Esophagus (tissue), 2 donors: ENCODE results near the gene DAZAP2. TPM values are rescaled to one million over a fixed set of nuclear protein-coding genes. Genes with fewer than 3 reads are reported as not detected.
"Not testable (repeated sequence)": the region's sequence is repeated elsewhere in the genome, so short reads cannot be mapped to it uniquely, and the experiment has no call there.

Experiments
- H3K27ac ChIP-seq, 2 donors: one replicate each; pipeline ENCODE4 v1.5.1; 2013; ENCODE audit warnings: low read depth in 2 of 2, mild to moderate bottlenecking in 2 of 2, inconsistent platforms in 1 of 2, low read length in 1 of 2, moderate library complexity in 1 of 2
- H3K27me3 ChIP-seq, 2 donors: one replicate each; pipeline ENCODE4 v1.6.1; 2013; ENCODE audit warnings: low read length in 2 of 2, control low read depth in 1 of 2, mild to moderate bottlenecking in 1 of 2; ENCODE audit not compliant: insufficient read depth in 2 of 2, control insufficient read depth in 1 of 2
- H3K36me3 ChIP-seq, 2 donors: one replicate each; pipeline ENCODE4 v1.6.1; 2013; ENCODE audit warnings: low read length in 1 of 2; ENCODE audit not compliant: control insufficient read depth in 2 of 2, insufficient read depth in 2 of 2
- H3K4me1 ChIP-seq, 2 donors: one replicate each; pipeline ENCODE4 v1.6.1; 2013; ENCODE audit warnings: low read length in 1 of 2; ENCODE audit not compliant: control insufficient read depth in 2 of 2, insufficient read depth in 2 of 2
- H3K4me3 ChIP-seq, 2 donors: one replicate each; pipeline ENCODE4 v1.5.1; 2013; ENCODE audit warnings: low read length in 2 of 2, mild to moderate bottlenecking in 2 of 2, low read depth in 1 of 2, moderate library complexity in 1 of 2
- H3K9me3 ChIP-seq, 2 donors: one replicate each; pipeline ENCODE4 v1.6.1; 2013; ENCODE audit warnings: mild to moderate bottlenecking in 2 of 2, low read depth in 1 of 2, low read length in 1 of 2, moderate library complexity in 1 of 2; ENCODE audit not compliant: control insufficient read depth in 2 of 2, insufficient read depth in 1 of 2
- WGBS, 2 donors: extraction: QIAGEN DNeasy Blood & Tissue Kit; methylation state at CpG; one replicate each; pipeline ENCODE4 v1.1.7; 2013; 5-methylcytosine and 5-hydroxymethylcytosine counted together
- polyA plus RNA-seq, 2 donors: library from polyadenylated mRNA; stranded (reverse); fragments of 200-250 nt; gene quantifications; one replicate each; pipeline ENCODE4 v1.2.3, GENCODE V29; 2013
- donor health status: healthy with polysubstance abuse.
- donor health status: Bipolar disorder and iron deficiency.

The DAZAP2 gene
- polyA plus RNA-seq, 2 donors = 66.5 to 185 TPM

GRCh38 chr12:51242876-51243275 lies 4.2 kb downstream of the DAZAP2 start:
- WGBS, 2 donors = 67 to 71% methylated on average over 7 of the region's 7 CpGs
- Histone ChIP-seq H3K4me3 (no peak overlapping the region), H3K36me3 (peaks cover 12 to 31% of the 10 kb centered on the region in 2 donors), H3K4me1 (peaks cover 0 to 8% of the 10 kb centered on the region in 2 donors), H3K27ac (no peak overlapping the region), H3K9me3 (no peaks in the 10 kb centered on the region), H3K27me3 (no peaks in the 10 kb centered on the region)

GRCh38 chr12:51244269-51244668 lies 5.6 kb downstream of the DAZAP2 start:
- Histone ChIP-seq H3K4me1 (peaks cover 0 to 8% of the 10 kb centered on the region in 2 donors), H3K27ac (no peak overlapping the region), H3K9me3 (no peaks in the 10 kb centered on the region), H3K27me3 (no peaks in the 10 kb centered on the region), H3K36me3 (peaks cover 12 to 34% of the 10 kb centered on the region in 2 donors), H3K4me3 (no peak overlapping the region)
- WGBS, 2 donors = 93% methylated on average over 4 of the region's 4 CpGs

GRCh38 chr12:51245476-51246253 lies 7.0 kb downstream of the DAZAP2 start:
- H3K36me3 ChIP-seq = peaks cover 12 to 30% of the 10 kb centered on the region in 2 donors
- H3K27ac ChIP-seq = peak overlapping the region in 1 of 2 donors; percentile 50
- no peaks in the 10 kb centered on the region for H3K27me3 ChIP-seq
- H3K4me1 ChIP-seq = peaks cover 0 to 2% of the 10 kb centered on the region in 2 donors
- H3K4me3 ChIP-seq = no peak overlapping the region
- H3K9me3 ChIP-seq = no peaks in the 10 kb centered on the region
- 90 to 91% methylated on average over 11 of the region's 11 CpGs for WGBS, 2 donors

GRCh38 chr12:51246254-51246853 lies 7.7 kb downstream of the DAZAP2 start:
- Histone ChIP-seq H3K27me3 (no peaks in the 10 kb centered on the region), H3K4me3 (no peak overlapping the region), H3K4me1 (no peaks in the 10 kb centered on the region), H3K36me3 (peaks cover 6 to 24% of the 10 kb centered on the region in 2 donors), H3K27ac (peak overlapping the region; percentile 34 to 50), H3K9me3 (no peaks in the 10 kb centered on the region)
- 50 to 58% methylated on average over 7 of the region's 7 CpGs for WGBS, 2 donors

- Histone ChIP-seq H3K27ac (no peak overlapping the region), H3K4me1 (no peaks in the 10 kb centered on the region), H3K27me3 (no peaks in the 10 kb centered on the region), H3K9me3 (no peaks in the 10 kb centered on the region), H3K36me3 (peaks cover 0 to 20% of the 10 kb centered on the region in 2 donors), H3K4me3 (no peak overlapping the region)
- WGBS, 2 donors = 67 to 68% methylated on average over 14 of the region's 14 CpGs
These were observed 9.0 kb downstream of the DAZAP2 start for GRCh38 chr12:51247523-51248206.

GRCh38 chr12:51253276-51253675 lies 14.7 kb downstream of the DAZAP2 start:
- WGBS, 2 donors = 98 to 99% methylated on average over 1 of the region's 1 CpG
- Histone ChIP-seq H3K4me1 (no peaks in the 10 kb centered on the region), H3K27me3 (no peaks in the 10 kb centered on the region), H3K27ac (no peak overlapping the region), H3K9me3 (no peaks in the 10 kb centered on the region), H3K4me3 (no peak overlapping the region), H3K36me3 (peaks cover 0 to 6% of the 10 kb centered on the region in 2 donors)

- Histone ChIP-seq H3K27me3 (no peaks in the 10 kb centered on the region), H3K9me3 (no peaks in the 10 kb centered on the region), H3K36me3 (peaks cover 0 to 3% of the 10 kb centered on the region in 2 donors), H3K4me1 (no peaks in the 10 kb centered on the region), H3K4me3 (no peak overlapping the region), H3K27ac (no peak overlapping the region)
- WGBS, 2 donors = 87 to 89% methylated on average over 4 of the region's 4 CpGs
These were observed 15.9 kb downstream of the DAZAP2 start for GRCh38 chr12:51254536-51254935.

GRCh38 chr12:51259600-51259999 lies 21.0 kb downstream of the DAZAP2 start:
- H3K9me3 ChIP-seq, H3K27me3 ChIP-seq, H3K27ac ChIP-seq, H3K4me3 ChIP-seq, H3K4me1 ChIP-seq, H3K36me3 ChIP-seq: not testable (repeated sequence)
- 96 to 100% methylated on average over 1 of the region's 1 CpG for WGBS, 2 donors

- 19% methylated on average over 7 of the region's 7 CpGs for WGBS, 2 donors
These were observed 24.1 kb downstream of the DAZAP2 start for GRCh38 chr12:51262758-51263177.

More at GRCh38 chr12:51262758-51263177, 24.1 kb downstream of the DAZAP2 start:
- Histone ChIP-seq H3K4me3 (no peak overlapping the region), H3K27me3 (no peaks in the 10 kb centered on the region), H3K9me3 (no peaks in the 10 kb centered on the region), H3K27ac (peak overlapping the region; percentile 5 to 59), H3K4me1 (no peaks in the 10 kb centered on the region), H3K36me3 (no peaks in the 10 kb centered on the region)
